Measurements from ENCODE around the gene UBE2D3.
"Not testable (repeated sequence)": the region's sequence is repeated elsewhere in the genome, so short reads cannot be mapped to it uniquely, and the experiment has no call there.

UBE2D3 gene

DNA sequence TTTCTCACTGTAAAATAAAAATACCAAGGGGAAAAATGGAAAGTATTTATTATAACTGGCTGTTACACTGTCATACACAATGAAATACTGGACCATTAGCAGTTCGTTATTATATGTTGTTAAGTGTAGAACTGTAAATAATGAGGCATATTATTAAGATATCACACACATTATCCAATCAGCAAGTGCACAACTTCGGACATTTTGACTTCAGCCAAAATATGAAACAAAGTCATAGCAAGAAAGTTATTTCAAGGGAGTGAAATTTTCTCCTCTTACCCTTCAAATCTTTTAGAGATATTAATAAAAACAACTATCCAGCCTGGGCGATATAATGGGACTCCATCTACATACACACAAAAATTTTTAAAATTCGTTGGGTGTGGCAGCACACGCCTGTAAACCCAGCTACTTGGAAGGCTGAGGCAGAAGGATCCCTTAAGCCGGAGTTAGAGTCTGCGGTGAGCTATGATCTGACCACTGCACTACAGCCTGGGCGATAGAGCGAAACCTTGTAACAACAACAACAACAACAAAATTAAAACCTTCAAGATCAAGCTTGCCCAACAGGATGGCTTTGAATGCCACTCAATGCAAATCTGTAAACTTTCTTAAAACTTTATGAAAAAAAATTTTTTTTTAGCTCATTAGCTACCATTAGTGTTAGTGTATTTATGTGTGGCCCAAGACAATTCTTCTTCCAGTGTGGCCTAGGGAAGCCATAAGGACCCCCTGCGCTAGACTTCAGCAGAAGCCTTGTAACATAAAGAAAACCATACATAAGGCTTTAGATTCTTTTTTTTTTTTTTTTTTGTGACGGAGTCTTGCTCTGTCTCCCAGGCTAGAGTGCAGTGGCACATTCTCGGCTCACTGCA lies 40.2 kb upstream of the UBE2D3 start:
- in situ Hi-C loops (cut with HindIII; ENCODE audit: low sequenced_read_pairs) = no loop called here
- peak overlapping the region; percentile 68 for H3K4me3 ChIP-seq (ENCODE audit: low read depth, low read length)
- DNase-seq (ENCODE audit: low read depth) = no peak
- TF ChIP-seq, protein P1, sequence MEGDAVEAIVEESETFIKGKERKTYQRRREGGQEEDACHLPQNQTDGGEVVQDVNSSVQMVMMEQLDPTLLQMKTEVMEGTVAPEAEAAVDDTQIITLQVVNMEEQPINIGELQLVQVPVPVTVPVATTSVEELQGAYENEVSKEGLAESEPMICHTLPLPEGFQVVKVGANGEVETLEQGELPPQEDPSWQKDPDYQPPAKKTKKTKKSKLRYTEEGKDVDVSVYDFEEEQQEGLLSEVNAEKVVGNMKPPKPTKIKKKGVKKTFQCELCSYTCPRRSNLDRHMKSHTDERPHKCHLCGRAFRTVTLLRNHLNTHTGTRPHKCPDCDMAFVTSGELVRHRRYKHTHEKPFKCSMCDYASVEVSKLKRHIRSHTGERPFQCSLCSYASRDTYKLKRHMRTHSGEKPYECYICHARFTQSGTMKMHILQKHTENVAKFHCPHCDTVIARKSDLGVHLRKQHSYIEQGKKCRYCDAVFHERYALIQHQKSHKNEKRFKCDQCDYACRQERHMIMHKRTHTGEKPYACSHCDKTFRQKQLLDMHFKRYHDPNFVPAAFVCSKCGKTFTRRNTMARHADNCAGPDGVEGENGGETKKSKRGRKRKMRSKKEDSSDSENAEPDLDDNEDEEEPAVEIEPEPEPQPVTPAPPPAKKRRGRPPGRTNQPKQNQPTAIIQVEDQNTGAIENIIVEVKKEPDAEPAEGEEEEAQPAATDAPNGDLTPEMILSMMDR (IDR thresholded peaks at IDR 0.05; ENCODE audit: low read depth, low read length, missing control alignments) = no peak

DNA sequence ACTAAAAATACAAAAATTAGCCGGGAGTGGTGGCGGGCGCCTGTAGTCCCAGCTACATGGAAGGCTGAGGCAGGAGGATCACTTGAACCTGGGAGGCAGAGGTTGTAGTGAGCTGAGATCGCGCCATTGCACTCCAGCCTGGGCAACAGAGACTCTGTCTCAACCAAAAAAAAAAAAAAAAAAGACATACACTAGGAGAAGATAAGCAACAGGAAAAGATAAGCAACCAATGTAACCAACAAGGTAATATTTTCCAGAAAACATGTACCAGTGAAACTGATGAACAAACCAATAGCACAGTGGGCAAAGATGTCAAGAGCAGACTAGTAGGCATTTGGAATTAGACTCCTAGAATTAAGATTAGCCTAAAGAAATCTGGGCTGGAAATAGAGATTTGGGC lies 38.0 kb upstream of the UBE2D3 start:
- H3K4me3 ChIP-seq (ENCODE audit: low read depth, low read length); in situ Hi-C loops (cut with HindIII; ENCODE audit: low sequenced_read_pairs); DNase-seq (ENCODE audit: low read depth): not testable (repeated sequence)

DNA sequence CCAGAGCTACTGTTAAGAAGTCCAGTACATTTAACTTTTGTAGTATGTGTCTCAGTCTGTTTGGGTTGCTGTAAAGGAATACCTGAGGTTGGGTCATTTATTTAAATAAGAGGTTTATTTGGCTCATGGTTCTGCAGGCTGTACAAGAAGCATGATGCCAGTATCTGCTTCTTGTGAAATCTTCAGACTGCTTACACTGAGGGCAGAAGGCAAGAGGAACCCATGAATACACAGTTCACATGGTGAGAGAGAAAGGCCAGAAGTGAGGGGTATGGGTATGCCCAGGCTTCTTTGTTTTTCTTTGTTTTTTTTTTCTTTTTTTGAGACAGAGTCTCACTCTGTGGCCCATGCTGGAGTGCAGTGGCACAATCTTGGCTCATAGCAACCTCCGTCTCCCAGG lies 35.4 kb upstream of the UBE2D3 start:
- in situ Hi-C loops (cut with HindIII; ENCODE audit: low sequenced_read_pairs) = no loop called here
- TF ChIP-seq, protein P1 (IDR thresholded peaks at IDR 0.05; ENCODE audit: low read depth, low read length, missing control alignments) = no peak
- no peak for DNase-seq (ENCODE audit: low read depth)
- H3K4me3 ChIP-seq (ENCODE audit: low read depth, low read length) = no peak overlapping the region

DNA sequence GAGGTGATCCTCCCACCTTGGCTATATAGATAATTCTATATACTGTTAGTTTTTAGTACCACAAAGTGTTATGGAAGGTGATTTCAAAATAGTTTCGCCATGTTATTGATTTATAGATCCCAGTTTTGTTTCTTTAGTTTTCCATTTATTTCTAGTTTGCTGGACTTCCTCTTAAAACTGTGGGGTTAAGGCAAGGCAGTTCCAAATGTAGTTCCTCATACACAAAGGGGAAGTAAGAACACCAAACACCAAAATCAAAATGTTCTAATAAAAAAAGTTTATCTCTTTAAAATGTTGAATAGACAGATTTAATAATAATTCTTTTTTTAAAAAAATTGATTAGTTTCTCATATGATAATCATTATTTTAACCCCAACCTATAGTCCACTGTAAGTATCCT lies 34.7 kb upstream of the UBE2D3 start:
- H3K4me3 ChIP-seq (ENCODE audit: low read depth, low read length) = no peak overlapping the region
- in situ Hi-C loops (cut with HindIII; ENCODE audit: low sequenced_read_pairs) = no loop called here

DNA sequence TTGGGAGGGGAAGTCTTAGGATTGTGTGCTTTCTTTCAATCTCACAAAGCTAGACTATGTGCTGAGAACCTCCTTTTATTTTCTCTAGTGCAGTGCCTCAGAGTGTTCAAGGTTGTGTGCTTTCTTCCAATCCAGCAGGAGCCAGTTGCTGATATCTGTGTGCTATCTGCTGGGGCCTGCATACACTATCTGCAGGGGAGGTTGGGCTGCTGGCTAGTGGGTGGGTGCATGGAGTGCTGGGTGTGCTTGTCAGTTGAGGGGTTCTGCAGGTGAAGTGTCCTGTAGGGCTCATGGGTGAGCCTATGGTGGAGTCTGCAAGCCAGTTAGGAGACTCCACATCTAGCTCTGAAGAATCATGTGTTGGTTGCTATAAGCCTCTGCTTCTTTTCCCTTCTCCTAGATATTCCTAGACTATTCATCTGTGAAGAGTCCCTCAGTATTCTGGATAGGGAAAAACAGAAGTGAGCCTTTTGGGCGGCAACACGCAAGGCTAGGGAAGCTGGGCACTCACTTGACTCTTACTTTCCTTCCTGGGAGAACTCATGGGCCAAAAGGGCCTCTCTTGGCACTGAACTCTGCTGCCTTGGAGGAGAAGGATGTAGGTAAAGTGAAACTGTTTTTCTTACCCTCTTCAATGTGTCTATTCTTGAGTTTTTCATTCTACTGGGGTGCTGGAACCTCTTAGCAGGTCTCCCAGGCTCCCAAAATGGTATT lies 33.4 kb upstream of the UBE2D3 start:
- no peak for DNase-seq (ENCODE audit: low read depth)

More for the DNA sequence above, 34.7 kb upstream of the UBE2D3 start:
- no peak for DNase-seq (ENCODE audit: low read depth)
- TF ChIP-seq, protein P1 (IDR thresholded peaks at IDR 0.05; ENCODE audit: low read depth, low read length, missing control alignments) = no peak

DNA sequence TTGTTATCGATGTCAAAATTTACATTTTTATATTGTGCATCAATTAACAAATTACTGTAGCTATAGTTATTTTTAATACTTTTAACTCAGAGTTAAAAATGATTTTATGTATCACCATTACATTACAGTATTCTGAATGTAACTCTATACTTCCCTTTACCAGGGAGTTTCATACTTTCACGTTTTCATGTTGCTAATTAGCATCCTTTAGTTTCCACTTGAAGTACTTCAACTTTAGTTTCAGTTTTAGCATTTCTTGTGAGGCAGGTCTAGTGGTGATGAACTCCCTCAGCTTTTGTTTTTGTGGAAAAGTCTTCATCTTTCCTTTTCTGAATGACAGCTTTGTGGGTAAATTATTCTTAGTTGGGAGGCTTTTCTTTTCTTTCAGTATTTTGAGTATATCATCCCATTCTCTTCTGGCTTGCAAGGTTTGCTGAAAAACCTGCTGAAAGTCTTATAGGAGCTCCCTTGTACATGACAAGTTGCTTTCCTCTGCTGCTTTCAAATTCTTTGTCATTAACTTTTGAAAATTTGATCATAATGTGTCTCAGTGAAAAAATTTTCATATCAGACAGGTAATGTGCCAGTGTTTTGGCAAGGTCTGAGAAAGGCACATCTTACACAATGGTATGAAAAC lies 31.6 kb upstream of the UBE2D3 start:
- in situ Hi-C loops (cut with HindIII; ENCODE audit: low sequenced_read_pairs) = no loop called here
- H3K4me3 ChIP-seq (ENCODE audit: low read depth, low read length) = no peak overlapping the region
- no peak for DNase-seq (ENCODE audit: low read depth)
- TF ChIP-seq, protein P1 (IDR thresholded peaks at IDR 0.05; ENCODE audit: low read depth, low read length, missing control alignments) = no peak

More for the DNA sequence above, 33.4 kb upstream of the UBE2D3 start:
- TF ChIP-seq, protein P1 (IDR thresholded peaks at IDR 0.05; ENCODE audit: low read depth, low read length, missing control alignments) = no peak
- H3K4me3 ChIP-seq (ENCODE audit: low read depth, low read length) = no peak overlapping the region
- in situ Hi-C loops (cut with HindIII; ENCODE audit: low sequenced_read_pairs) = no loop called here

Measured in astrocyte of the cerebellum (primary cell).